Adipose tissue (tissue), 3 donors: Measurements from ENCODE around the gene BACE1. TPM values are rescaled to one million over a fixed set of nuclear protein-coding genes. Genes with fewer than 3 reads are reported as not detected.
"Not testable (repeated sequence)": the region's sequence is repeated elsewhere in the genome, so short reads cannot be mapped to it uniquely, and the experiment has no call there.

Source experiments
- H3K27ac ChIP-seq: one replicate; pipeline ENCODE4 v1.5.1; 2013; ENCODE audit warnings: low read depth, low read length
- WGBS, 3 donors: extraction: QIAGEN DNeasy Blood & Tissue Kit; methylation state at CpG; one replicate each; pipeline ENCODE4 v1.1.7; 2013; 5-methylcytosine and 5-hydroxymethylcytosine counted together
- polyA plus RNA-seq, 3 donors: library from polyadenylated mRNA; stranded (reverse); fragments of 200-250 nt; gene quantifications; one replicate each; pipeline ENCODE4 v1.2.3, GENCODE V29; 2013
- donor health status: healthy with polysubstance abuse.
- donor health status: Bipolar disorder and iron deficiency.
- donor health status: healthy.

Gene BACE1
- polyA plus RNA-seq, result 10 to 100 TPM; 10.6 to 28.7 (median 12.0) TPM

GRCh38 chr11:117316197-117316961 lies at the start of gene BACE1:
Gene BACE1, minus strand, starts transcription at chr11:117316256. Its CDS starts 461 bp downstream, at chr11:117315795.
- H3K27ac ChIP-seq, result no peak within 1 kb of the TSS
- 4 to 11% (median 9%) methylated on average over 29 of the region's 29 CpGs for WGBS, 3 donors

GRCh38 chr11:117361432-117361831 lies 45.4 kb upstream of the BACE1 start:
- WGBS, 3 donors, result 88 to 99% (median 97%) methylated on average over 8 of the region's 8 CpGs
- no peak overlapping the region for H3K27ac ChIP-seq

- no peak overlapping the region for H3K27ac ChIP-seq
- WGBS, 3 donors, result 88 to 95% (median 93%) methylated on average over 9 of the region's 9 CpGs
Observed at GRCh38 chr11:117356126-117356890, 40.3 kb upstream of the BACE1 start.

GRCh38 chr11:117354550-117354949 lies 38.5 kb upstream of the BACE1 start:
- no peak overlapping the region for H3K27ac ChIP-seq
- 80 to 95% (median 93%) methylated on average over 4 of the region's 4 CpGs for WGBS, 3 donors

GRCh38 chr11:117345039-117345438 lies 29.0 kb upstream of the BACE1 start:
- WGBS, 3 donors, result 91 to 100% (median 100%) methylated on average over 2 of the region's 2 CpGs
- H3K27ac ChIP-seq, result no peak overlapping the region

- 93 to 99% (median 97%) methylated on average over 4 of the region's 4 CpGs for WGBS, 3 donors
- H3K27ac ChIP-seq, result no peak overlapping the region
Observed at GRCh38 chr11:117337076-117337475, 21.0 kb upstream of the BACE1 start.

GRCh38 chr11:117335399-117335798 lies 19.3 kb upstream of the BACE1 start:
- H3K27ac ChIP-seq, result no peak overlapping the region
- WGBS, 3 donors, result 86 to 97% (median 93%) methylated on average over 5 of the region's 5 CpGs

- 85 to 89% (median 88%) methylated on average over 6 of the region's 6 CpGs for WGBS, 3 donors
- no peak overlapping the region for H3K27ac ChIP-seq
Observed at GRCh38 chr11:117334896-117335295, 18.8 kb upstream of the BACE1 start.

GRCh38 chr11:117333917-117334316 lies 17.9 kb upstream of the BACE1 start:
- 78 to 85% (median 84%) methylated on average over 9 of the region's 9 CpGs for WGBS, 3 donors
- no peak overlapping the region for H3K27ac ChIP-seq

- no peak overlapping the region for H3K27ac ChIP-seq
- whole genome bisulfite sequencing, 3 donors, result 48 to 73% (median 70%) methylated on average over 2 of the region's 2 CpGs
Observed at GRCh38 chr11:117332843-117333242, 16.8 kb upstream of the BACE1 start.

- 6 to 9% (median 7%) methylated on average over 15 of the region's 15 CpGs for WGBS, 3 donors
- H3K27ac ChIP-seq, result peak overlapping the region; percentile 88
Observed at GRCh38 chr11:117328375-117329010, 12.4 kb upstream of the BACE1 start.

- peak within 1 kb of the TSS; percentile 88 for H3K27ac ChIP-seq
- WGBS, 3 donors, result 0 to 1% (median 0%) methylated on average over 63 to 64 of the region's 64 CpGs
Observed at GRCh38 chr11:117327567-117328374, 11.7 kb upstream of the BACE1 start, which contains the start of gene CEP164. Gene CEP164, plus strand, starts transcription at chr11:117327854. Its CDS starts 10,733 bp downstream, at chr11:117338587.

GRCh38 chr11:117327255-117327566 lies 11.2 kb upstream of the BACE1 start:
- H3K27ac ChIP-seq, result not testable (repeated sequence)
- WGBS, 3 donors, result 6 to 10% (median 9%) methylated on average over 5 of the region's 5 CpGs

GRCh38 chr11:117319214-117319840 lies 3.3 kb upstream of the BACE1 start:
- no peak overlapping the region for H3K27ac ChIP-seq
- 45 to 84% (median 80%) methylated on average over 5 of the region's 5 CpGs for WGBS, 3 donors

- H3K27ac ChIP-seq, result no peak overlapping the region
Observed at GRCh38 chr11:117318738-117319137, 2.7 kb upstream of the BACE1 start.

GRCh38 chr11:117315285-117316196 lies 515 bp downstream of the BACE1 start:
- no peak overlapping the region for H3K27ac ChIP-seq
- WGBS, 3 donors, result 1 to 2% (median 1%) methylated on average over 50 to 62 of the region's 62 CpGs

More at GRCh38 chr11:117318738-117319137, 2.7 kb upstream of the BACE1 start:
- 67 to 94% (median 93%) methylated on average over 7 of the region's 7 CpGs for WGBS, 3 donors

- no peak overlapping the region for H3K27ac ChIP-seq
- 10 to 18% (median 17%) methylated on average over 10 of the region's 10 CpGs for WGBS, 3 donors
Observed at GRCh38 chr11:117314840-117315239, 1.2 kb downstream of the BACE1 start.
